GM23338 (cell line): ENCODE measurements around the gene CCDC70. TPM values are rescaled to one million over a fixed set of nuclear protein-coding genes. Genes with fewer than 3 reads are reported as not detected.

Experiments used
- ATAC-seq: fragments of 200-7000 bp; cut with Tn5 transposase; 3 replicates; pipeline ENCODE4 v1.9.1; 2020
- DNase-seq: peaks from one replicate; pipeline ENCODE4 v3.0.0-alpha.2; 2015; ENCODE audit warnings: low spot score
- H2AFZ ChIP-seq: fragments of 200-600 bp; sonication (generic); 2 replicates; pipeline ENCODE4 v1.8.0; 2016; ENCODE audit warnings: antibody characterized with exemption, mild to moderate bottlenecking, moderate library complexity
- H3F3A ChIP-seq: fragments of 200-600 bp; sonication (generic); replicated peaks from 2 replicates; pipeline ENCODE4 v1.8.0; 2017; ENCODE audit warnings: antibody characterized with exemption, mixed run types, low read depth
- H3K27ac ChIP-seq: fragments of 200-600 bp; sonication (generic); 2 replicates; pipeline ENCODE4 v1.6.1; 2016; ENCODE audit warnings: low read depth
- H3K27me3 ChIP-seq: fragments of 200-600 bp; sonication (generic); 2 replicates; pipeline ENCODE4 v1.8.0; 2016; ENCODE audit warnings: mild to moderate bottlenecking, mixed run types, moderate library complexity; ENCODE audit not compliant: insufficient read depth
- H3K36me3 ChIP-seq: fragments of 200-600 bp; sonication (generic); 2 replicates; pipeline ENCODE4 v1.8.0; 2016; ENCODE audit warnings: mild to moderate bottlenecking; ENCODE audit not compliant: insufficient read depth
- H3K4me1 ChIP-seq: fragments of 200-600 bp; sonication (generic); 2 replicates; pipeline ENCODE4 v1.8.0; 2016; ENCODE audit warnings: mild to moderate bottlenecking, moderate library complexity; ENCODE audit not compliant: insufficient read depth
- H3K4me2 ChIP-seq: fragments of 200-600 bp; sonication (generic); 2 replicates; pipeline ENCODE4 v1.7.1; 2017; ENCODE audit warnings: mixed run types
- H3K4me3 ChIP-seq: fragments of 200-600 bp; sonication (generic); 2 replicates; pipeline ENCODE4 v1.6.1; 2016; ENCODE audit warnings: mixed run types
- H3K79me2 ChIP-seq: fragments of 200-600 bp; sonication (generic); replicated peaks from 2 replicates; pipeline ENCODE4 v1.8.0; 2017; ENCODE audit warnings: mild to moderate bottlenecking; ENCODE audit not compliant: insufficient read depth
- H3K9me2 ChIP-seq: fragments of 200-600 bp; sonication (generic); 2 replicates; pipeline ENCODE4 v1.8.0; 2017; ENCODE audit not compliant: insufficient read depth
- H4K20me1 ChIP-seq: fragments of 200-600 bp; sonication (generic); replicated peaks from 2 replicates; pipeline ENCODE4 v1.8.0; 2017; ENCODE audit warnings: mild to moderate bottlenecking; ENCODE audit not compliant: insufficient read depth
- H3K27ac Mint-ChIP-seq: 2 replicates; pipeline ENCODE4 v1.8.0; 2020; ENCODE audit warnings: inconsistent platforms, mild to moderate bottlenecking, moderate library complexity, mixed read lengths
- H3K27me3 Mint-ChIP-seq: 3 replicates; pipeline ENCODE4 v1.8.0; 2022; ENCODE audit warnings: low read depth, mild to moderate bottlenecking, moderate library complexity, mixed read lengths, inconsistent platforms; ENCODE audit not compliant: insufficient read depth, poor library complexity
- H3K36me3 Mint-ChIP-seq: 3 replicates; pipeline ENCODE4 v1.8.0; 2021; ENCODE audit warnings: low read depth, mild to moderate bottlenecking, inconsistent platforms, moderate library complexity, mixed read lengths
- H3K4me1 Mint-ChIP-seq: 3 replicates; pipeline ENCODE4 v1.8.0; 2020; ENCODE audit warnings: mild to moderate bottlenecking, inconsistent platforms, mixed read lengths
- H3K4me3 Mint-ChIP-seq: 3 replicates; pipeline ENCODE4 v1.8.0; 2021; ENCODE audit warnings: moderate library complexity, mild to moderate bottlenecking, inconsistent platforms, mixed read lengths
- H3K9me3 Mint-ChIP-seq: 3 replicates; pipeline ENCODE4 v1.8.0; 2020; ENCODE audit warnings: moderate library complexity, mild to moderate bottlenecking, inconsistent platforms, mixed read lengths
- CREB1 ChIP-seq: fragments of 250-450 bp; sonication (Bioruptor Pico); IDR thresholded peaks from 2 replicates; pipeline ENCODE4 v1.5.0; 2020; ENCODE audit warnings: low read depth, mild to moderate bottlenecking, moderate library complexity
- EZH2 ChIP-seq: fragments of 200-600 bp; sonication (generic); IDR thresholded peaks from one replicate; pipeline ENCODE4 v1.8.0; 2017; ENCODE audit warnings: antibody characterized with exemption, mild to moderate bottlenecking, low read depth; ENCODE audit not compliant: unreplicated experiment
- EZH2phosphoT487 ChIP-seq: fragments of 200-600 bp; sonication (generic); IDR thresholded peaks from one replicate; pipeline ENCODE4 v1.8.1; 2018; ENCODE audit warnings: antibody characterized with exemption; ENCODE audit not compliant: unreplicated experiment
- JUNB ChIP-seq: IDR thresholded peaks from one replicate; pipeline ENCODE4 v1.6.1; 2016; ENCODE audit warnings: antibody characterized with exemption; ENCODE audit not compliant: unreplicated experiment
- NANOG ChIP-seq: IDR thresholded peaks from 2 replicates; pipeline ENCODE4 v1.6.1; 2016; ENCODE audit warnings: antibody characterized with exemption, borderline replicate concordance
- POLR2AphosphoS5 ChIP-seq: IDR thresholded peaks from 2 replicates; pipeline ENCODE4 v1.6.1; 2016; ENCODE audit warnings: antibody characterized with exemption, low read depth
- REST ChIP-seq: IDR thresholded peaks from one replicate; pipeline ENCODE4 v1.6.1; 2018; ENCODE audit warnings: antibody characterized with exemption; ENCODE audit not compliant: unreplicated experiment
- STAT1 ChIP-seq: IDR thresholded peaks from one replicate; pipeline ENCODE4 v1.6.1; 2016; ENCODE audit warnings: antibody characterized with exemption; ENCODE audit not compliant: unreplicated experiment
- ZNF114 ChIP-seq: fragments of 250-450 bp; sonication (Bioruptor Pico); IDR thresholded peaks from 2 replicates; pipeline ENCODE4 v1.5.0; 2020; ENCODE audit warnings: mild to moderate bottlenecking, moderate library complexity
- ZNF331 ChIP-seq: fragments of 250-450 bp; sonication (Bioruptor Pico); IDR thresholded peaks from 2 replicates; pipeline ENCODE4 v1.5.0; 2020; ENCODE audit warnings: low read depth, mild to moderate bottlenecking, moderate library complexity
- ZNF462 ChIP-seq: fragments of 250-450 bp; sonication (Bioruptor Pico); IDR thresholded peaks from 2 replicates; pipeline ENCODE4 v1.5.0; 2020; ENCODE audit warnings: mild to moderate bottlenecking, moderate library complexity
- polyA plus RNA-seq: library from polyadenylated mRNA; unstranded; fragments of >200 nt; fragmentation: Nextera tagmentation; extraction: Ambion mirVana; gene quantifications from 2 replicates; pipeline ENCODE4 v1.2.1, GENCODE V29; 2016
- total RNA-seq: library from RNA; depleted of rRNA; stranded (reverse); fragments of >200 nt; shearing (Covaris generic); gene quantifications from 2 replicates; pipeline ENCODE4 v1.2.3, GENCODE V29; 2014
- TF ChIP-seq, protein P1 (sequence below): IDR thresholded peaks from 2 replicates; pipeline ENCODE4 v1.6.1; 2016; ENCODE audit warnings: antibody characterized with exemption

Gene CCDC70
- total and polyA plus RNA-seq, 2 experiments from 2014 or later, result not detected

GRCh38 chr13:51840917-51841316 lies 20.9 kb upstream of the CCDC70 start:
- Histone ChIP-seq H3K4me3 (no peak overlapping the region), H3K36me3 (no peaks in the 10 kb centered on the region), H4K20me1 (no peaks in the 10 kb centered on the region), H3K27ac (no peak overlapping the region), H3K9me2 (peaks cover 5% of the 10 kb centered on the region; the same call in 1 of the 2 replicates), H3K79me2 (no peaks in the 10 kb centered on the region), H2AFZ (no peak overlapping the region), H3K4me2 (no peak overlapping the region), H3F3A (no peaks in the 10 kb centered on the region), H3K4me1 (no peaks in the 10 kb centered on the region), H3K27me3 (no peaks in the 10 kb centered on the region)
- DNase-seq (no peak), ATAC-seq (no peak)
- Mint-ChIP-seq H3K27ac (no peak overlapping the region), H3K4me3 (no peak overlapping the region), H3K4me1 (peaks cover 11% of the 10 kb centered on the region; the same call in 2 of the 3 replicates), H3K9me3 (no peaks in the 10 kb centered on the region), H3K27me3 (peaks cover 6% of the 10 kb centered on the region), H3K36me3 (no peaks in the 10 kb centered on the region)
- TF ChIP-seq STAT1, result no peak
- TF ChIP-seq JUNB, result no peak
- TF ChIP-seq EZH2, result no peak
- TF ChIP-seq CREB1, result no peak
- no peak for TF ChIP-seq ZNF462 (CRISPR knock-in tag)
- no peak for TF ChIP-seq REST
- TF ChIP-seq, protein P1, sequence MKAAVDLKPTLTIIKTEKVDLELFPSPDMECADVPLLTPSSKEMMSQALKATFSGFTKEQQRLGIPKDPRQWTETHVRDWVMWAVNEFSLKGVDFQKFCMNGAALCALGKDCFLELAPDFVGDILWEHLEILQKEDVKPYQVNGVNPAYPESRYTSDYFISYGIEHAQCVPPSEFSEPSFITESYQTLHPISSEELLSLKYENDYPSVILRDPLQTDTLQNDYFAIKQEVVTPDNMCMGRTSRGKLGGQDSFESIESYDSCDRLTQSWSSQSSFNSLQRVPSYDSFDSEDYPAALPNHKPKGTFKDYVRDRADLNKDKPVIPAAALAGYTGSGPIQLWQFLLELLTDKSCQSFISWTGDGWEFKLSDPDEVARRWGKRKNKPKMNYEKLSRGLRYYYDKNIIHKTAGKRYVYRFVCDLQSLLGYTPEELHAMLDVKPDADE, result no peak
- no peak for TF ChIP-seq ZNF331 (CRISPR knock-in tag)
- TF ChIP-seq POLR2AphosphoS5, result no peak
- no peak for TF ChIP-seq ZNF114
- no peak for TF ChIP-seq EZH2phosphoT487
- no peak for TF ChIP-seq NANOG
